ENCODE results near the gene C19orf85.

DNA sequence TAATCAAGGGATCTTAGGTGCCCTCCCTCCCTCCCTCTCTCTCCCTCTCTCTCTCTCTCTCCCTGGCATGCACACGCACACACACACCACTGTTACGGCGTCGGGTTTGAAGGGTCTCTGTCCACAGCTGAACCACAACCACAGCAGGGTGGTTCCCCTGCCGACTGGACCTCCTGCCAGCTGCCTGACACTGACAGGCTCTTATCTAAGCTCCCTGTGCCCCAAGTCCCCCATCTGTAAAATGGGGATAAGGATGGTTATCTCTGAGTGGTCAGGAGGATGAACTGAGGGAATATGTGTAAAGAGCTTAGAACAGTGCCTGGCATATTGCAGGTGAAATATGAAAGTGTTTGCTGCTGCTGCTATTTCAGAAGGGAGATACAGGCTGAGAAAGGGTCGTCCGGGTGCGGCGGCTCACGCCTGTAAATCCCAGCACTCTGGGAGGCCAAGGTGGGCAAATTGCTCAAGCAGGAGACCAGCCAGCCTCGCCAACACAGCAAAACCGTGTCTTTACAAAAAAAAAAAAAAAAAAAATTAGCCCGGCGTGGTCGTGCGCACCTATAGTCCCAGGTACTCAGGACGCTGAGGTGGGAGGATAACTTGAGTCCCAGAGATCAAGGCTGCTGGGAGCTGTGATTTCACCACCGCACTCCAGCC lies 20.6 kb downstream of the C19orf85 start:
- no peak for TF ChIP-seq CTCF (IDR thresholded peaks at IDR 0.05)
- TF ChIP-seq POLR2A (IDR thresholded peaks at IDR 0.05): no peak
